Omental fat pad (tissue), 4 donors: ENCODE data around the gene ZNF662. TPM values are rescaled to one million over a fixed set of nuclear protein-coding genes. Genes with fewer than 3 reads are reported as not detected.
A peak's percentile ranks its signal among the peaks of the same experiment; 100 is the strongest.

Experiments
- ATAC-seq: fragments of 150-250 bp; one replicate; pipeline ENCODE4 v1.9.1; 2016; ENCODE audit warnings: mild to moderate bottlenecking, moderate library complexity; ENCODE audit not compliant: low FRiP score
- DNase-seq: peaks from one replicate; pipeline ENCODE4 v3.0.0-alpha.2; 2019; ENCODE audit warnings: low spot score
- CTCF ChIP-seq, 3 donors: fragments of 450-650 bp; IDR thresholded peaks; one replicate each; pipeline ENCODE4 v1.5.1; 2016 to 2017; ENCODE audit warnings: antibody characterized with exemption in 3 of 3, mild to moderate bottlenecking in 3 of 3, moderate library complexity in 2 of 3
- total RNA-seq, 4 donors: library from RNA; depleted of rRNA; stranded (reverse); fragments of >200 nt; gene quantifications; one replicate each; pipeline ENCODE4 v1.1.0, GENCODE V29; 2016

Gene ZNF662
- total RNA-seq, 4 donors from 2014 or later: 3.3 to 9.9 (median 4.3) TPM

- no peak for ATAC-seq
- no peak for TF ChIP-seq CTCF (IDR thresholded peaks at IDR 0.05)
- no peak for DNase-seq
Observed at GRCh38 chr3:42871592-42872196, 34.2 kb upstream of the ZNF662 start.

DNA sequence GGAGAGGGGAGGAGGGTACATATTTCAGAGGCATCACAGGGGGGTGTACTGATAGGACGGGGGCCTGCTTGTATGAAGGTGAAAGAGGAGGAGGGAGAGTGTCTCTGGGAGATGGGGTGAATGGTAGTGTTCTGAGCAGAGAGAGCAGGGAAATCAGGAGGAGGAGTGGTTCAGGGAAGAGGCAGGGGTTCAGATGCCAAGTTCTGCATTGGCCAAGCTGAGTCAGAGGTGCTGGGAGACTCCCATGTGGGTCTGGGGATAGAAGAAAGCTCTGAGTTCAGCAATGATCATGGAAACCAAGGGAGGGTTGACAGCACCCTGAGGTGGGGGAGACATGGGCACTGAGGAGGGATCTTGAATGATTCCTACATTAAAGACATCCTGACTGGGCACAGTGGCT is 33.2 kb upstream of the ZNF662 start:
- no peak for TF ChIP-seq CTCF (IDR thresholded peaks at IDR 0.05)
- peak; percentile 88 for ATAC-seq
- no peak for DNase-seq

DNA sequence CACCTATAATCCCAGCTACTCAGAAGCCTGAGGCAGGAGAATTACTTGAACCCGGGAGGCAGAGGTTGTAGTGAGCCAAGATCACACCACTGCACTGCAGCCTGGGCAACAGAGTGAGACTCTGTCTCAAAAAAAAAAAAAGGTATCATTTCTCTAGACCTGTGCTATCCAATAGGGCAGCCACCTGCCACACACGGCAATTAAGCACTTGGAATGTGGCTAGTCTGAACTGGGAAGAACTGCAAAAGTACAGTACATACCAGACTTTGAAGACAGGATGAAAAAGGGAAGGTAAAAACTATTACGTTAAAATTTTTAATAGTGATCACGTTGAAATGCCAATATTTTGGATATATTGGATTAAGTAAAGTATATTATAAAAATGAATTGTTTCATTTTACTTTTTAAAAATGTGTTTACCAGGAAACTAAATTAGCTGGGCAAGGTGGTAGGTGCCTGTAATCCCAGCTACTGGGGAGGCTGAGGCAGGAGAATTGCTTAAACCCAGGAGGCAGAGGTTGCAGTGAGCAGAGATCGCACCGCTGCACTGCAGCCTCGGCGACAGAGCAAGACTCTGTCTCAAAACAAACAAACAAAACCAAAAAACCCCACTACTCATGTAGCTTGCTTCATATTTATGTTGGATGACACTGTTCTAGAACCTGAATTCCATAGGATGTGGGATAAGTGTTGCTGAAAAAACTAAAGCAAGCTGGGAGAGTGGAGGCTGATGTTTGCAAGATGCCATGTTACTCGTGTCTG is 32.5 kb upstream of the ZNF662 start:
- no peak for ATAC-seq
- no peak for DNase-seq
- no peak for TF ChIP-seq CTCF (IDR thresholded peaks at IDR 0.05)

DNA sequence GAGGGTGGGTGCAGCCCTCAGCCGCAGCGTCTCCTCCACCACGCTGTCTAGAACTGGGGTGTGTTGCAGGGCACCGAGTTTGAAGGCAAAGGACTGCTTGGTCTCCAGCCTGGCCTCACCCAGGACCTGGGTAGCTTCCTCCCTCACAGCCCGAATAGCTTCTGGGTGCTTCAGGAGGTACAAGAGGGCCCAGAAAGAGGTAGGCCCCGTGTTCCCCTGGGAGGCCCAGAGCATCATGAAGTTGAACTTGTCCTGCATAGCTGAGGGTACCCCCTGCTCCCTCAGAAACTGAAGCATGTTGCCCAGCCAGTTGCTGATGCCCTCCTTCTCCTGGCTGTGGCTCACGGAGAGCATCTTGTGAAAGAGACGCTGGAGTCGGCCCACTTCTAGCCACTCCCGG is 31.2 kb upstream of the ZNF662 start:
- DNase-seq: no peak
- TF ChIP-seq CTCF (IDR thresholded peaks at IDR 0.05): no peak
- ATAC-seq: no peak

GRCh38 chr3:42875325-42876151 is 30.4 kb upstream of the ZNF662 start, which contains the start of gene CYP8B1:
CYP8B1 (minus strand) TSS chr3:42875879; CDS start chr3:42875816, 63 bp downstream.
- DNase-seq (no peak), ATAC-seq (no peak)
- no peak for TF ChIP-seq CTCF (IDR thresholded peaks at IDR 0.05)

DNA sequence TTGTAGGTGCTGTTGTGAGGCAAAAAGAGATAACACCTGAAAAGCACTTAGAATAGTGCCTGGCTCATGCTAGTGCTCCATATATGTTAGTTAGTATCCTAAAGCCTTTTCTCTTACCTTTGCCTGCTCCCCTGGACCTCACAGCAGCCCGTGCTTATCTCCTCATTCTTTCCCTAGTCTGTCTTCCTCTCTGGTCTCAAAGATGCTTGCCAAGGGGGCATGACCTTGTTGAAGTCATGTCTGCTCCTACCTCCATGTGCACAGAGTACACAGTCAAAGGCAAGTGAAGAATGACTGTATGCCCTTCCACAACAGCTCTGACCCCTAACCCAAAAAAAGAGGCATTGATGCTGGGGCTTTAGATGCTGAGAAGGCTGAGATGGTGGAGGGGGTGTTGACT is 29.5 kb upstream of the ZNF662 start:
- no peak for TF ChIP-seq CTCF (IDR thresholded peaks at IDR 0.05)
- ATAC-seq (no peak), DNase-seq (no peak)
